ENCODE results near the gene CELA1.

Gene CELA1

GRCh38 chr12:51346581-51346980 is at the start of gene CELA1:
TSS of gene CELA1 (minus strand) at chr12:51346679. CDS start at chr12:51346638, 41 bp downstream.
- no peak for DNase-seq (ENCODE audit: low read depth)

- DNase-seq (ENCODE audit: low read depth), result no peak
These were observed 49.1 kb upstream of the CELA1 start for GRCh38 chr12:51395283-51396230.

- peak; percentile 64 for DNase-seq (ENCODE audit: low read depth)
These were observed 47.4 kb upstream of the CELA1 start for GRCh38 chr12:51393676-51394545.

GRCh38 chr12:51392556-51393237 is 46.2 kb upstream of the CELA1 start:
- DNase-seq (ENCODE audit: low read depth), result no peak

- no peak for DNase-seq (ENCODE audit: low read depth)
These were observed 45.0 kb upstream of the CELA1 start, which contains the start of gene GALNT6 for GRCh38 chr12:51391283-51392123. TSS of gene GALNT6 (minus strand) at chr12:51391406. CDS start at chr12:51379781, 11,625 bp downstream.

- no peak for DNase-seq (ENCODE audit: low read depth)
These were observed 44.4 kb upstream of the CELA1 start for GRCh38 chr12:51390891-51391282.

GRCh38 chr12:51390457-51390856 is 44.0 kb upstream of the CELA1 start:
- no peak for DNase-seq (ENCODE audit: low read depth)

GRCh38 chr12:51389302-51389999 is 43.0 kb upstream of the CELA1 start:
- no peak for DNase-seq (ENCODE audit: low read depth)

- no peak for DNase-seq (ENCODE audit: low read depth)
These were observed 42.4 kb upstream of the CELA1 start for GRCh38 chr12:51388846-51389245.

- DNase-seq (ENCODE audit: low read depth), result no peak
These were observed 41.8 kb upstream of the CELA1 start for GRCh38 chr12:51388069-51388799.

- DNase-seq (ENCODE audit: low read depth), result no peak
These were observed 39.9 kb upstream of the CELA1 start for GRCh38 chr12:51386351-51386750.

GRCh38 chr12:51383269-51383905 is 36.9 kb upstream of the CELA1 start:
- DNase-seq (ENCODE audit: low read depth), result no peak

- DNase-seq (ENCODE audit: low read depth), result no peak
These were observed 35.7 kb upstream of the CELA1 start for GRCh38 chr12:51382173-51382572.

- DNase-seq (ENCODE audit: low read depth), result no peak
These were observed 35.0 kb upstream of the CELA1 start for GRCh38 chr12:51381226-51382079.

- no peak for DNase-seq (ENCODE audit: low read depth)
These were observed 33.1 kb upstream of the CELA1 start for GRCh38 chr12:51379571-51379970.

- no peak for DNase-seq (ENCODE audit: low read depth)
These were observed 32.3 kb upstream of the CELA1 start for GRCh38 chr12:51378749-51379148.

GRCh38 chr12:51377099-51377984 is 30.9 kb upstream of the CELA1 start:
- DNase-seq (ENCODE audit: low read depth), result no peak

Measured in stromal cell of bone marrow (primary cell).